ENCODE results near the gene ITPK1. TPM values are rescaled to one million over a fixed set of nuclear protein-coding genes. Genes with fewer than 3 reads are reported as not detected.

The ITPK1 gene
- total RNA-seq, 1 donor from 2014 or later = 43.0 TPM

DNA sequence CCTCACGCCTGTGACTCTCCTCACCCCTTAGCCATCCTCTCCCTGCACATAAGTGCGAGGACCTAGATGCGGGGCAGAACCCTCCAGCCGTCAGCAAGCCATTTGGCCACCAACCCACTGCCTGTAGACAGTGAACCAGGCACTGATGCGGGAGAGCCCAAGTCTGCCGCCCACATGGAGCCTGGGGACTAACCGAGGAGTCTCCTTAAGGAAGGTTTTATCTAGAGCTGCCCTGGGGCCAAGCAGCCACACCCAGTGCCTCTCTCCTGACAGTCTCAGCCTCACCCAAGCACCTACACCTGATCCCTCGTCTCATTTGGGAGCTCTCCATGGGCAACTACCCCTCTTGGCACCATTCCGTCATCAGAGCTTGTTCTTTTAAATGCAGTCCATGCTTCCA lies 120.1 kb downstream of the ITPK1 start:
- no peaks in the 10 kb centered on the region for H3K4me1 Mint-ChIP-seq
- TF ChIP-seq, protein P1, sequence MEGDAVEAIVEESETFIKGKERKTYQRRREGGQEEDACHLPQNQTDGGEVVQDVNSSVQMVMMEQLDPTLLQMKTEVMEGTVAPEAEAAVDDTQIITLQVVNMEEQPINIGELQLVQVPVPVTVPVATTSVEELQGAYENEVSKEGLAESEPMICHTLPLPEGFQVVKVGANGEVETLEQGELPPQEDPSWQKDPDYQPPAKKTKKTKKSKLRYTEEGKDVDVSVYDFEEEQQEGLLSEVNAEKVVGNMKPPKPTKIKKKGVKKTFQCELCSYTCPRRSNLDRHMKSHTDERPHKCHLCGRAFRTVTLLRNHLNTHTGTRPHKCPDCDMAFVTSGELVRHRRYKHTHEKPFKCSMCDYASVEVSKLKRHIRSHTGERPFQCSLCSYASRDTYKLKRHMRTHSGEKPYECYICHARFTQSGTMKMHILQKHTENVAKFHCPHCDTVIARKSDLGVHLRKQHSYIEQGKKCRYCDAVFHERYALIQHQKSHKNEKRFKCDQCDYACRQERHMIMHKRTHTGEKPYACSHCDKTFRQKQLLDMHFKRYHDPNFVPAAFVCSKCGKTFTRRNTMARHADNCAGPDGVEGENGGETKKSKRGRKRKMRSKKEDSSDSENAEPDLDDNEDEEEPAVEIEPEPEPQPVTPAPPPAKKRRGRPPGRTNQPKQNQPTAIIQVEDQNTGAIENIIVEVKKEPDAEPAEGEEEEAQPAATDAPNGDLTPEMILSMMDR (IDR thresholded peaks at IDR 0.05) = no peak
- H3K9me3 Mint-ChIP-seq = no peaks in the 10 kb centered on the region
- no peak for ATAC-seq (ENCODE audit: low read depth)
- intact Hi-C loops (cut with micrococcal nuclease) = no loop called here
- no peak overlapping the region for H3K27ac Mint-ChIP-seq
- H3K27me3 Mint-ChIP-seq = no peaks in the 10 kb centered on the region
- H3K36me3 Mint-ChIP-seq (ENCODE audit: low read depth) = peaks cover 44% of the 10 kb centered on the region
- no peak overlapping the region for H3K4me3 Mint-ChIP-seq
- DNase-seq = no peak
- CTCF ChIA-PET = no interaction called here
- POLR2A ChIA-PET = no interaction called here

- H3K4me1 Mint-ChIP-seq = no peaks in the 10 kb centered on the region
- TF ChIP-seq, protein P1 (IDR thresholded peaks at IDR 0.05) = no peak
- no peak overlapping the region for H3K27ac Mint-ChIP-seq
- ATAC-seq (ENCODE audit: low read depth) (no peak), DNase-seq (no peak)
- ChIA-PET CTCF (no interaction called here), POLR2A (no interaction called here)
- H3K9me3 Mint-ChIP-seq = no peaks in the 10 kb centered on the region
- H3K4me3 Mint-ChIP-seq = no peak overlapping the region
- intact Hi-C loops (cut with micrococcal nuclease) = no loop called here
- H3K36me3 Mint-ChIP-seq (ENCODE audit: low read depth) = peaks cover 42% of the 10 kb centered on the region
- H3K27me3 Mint-ChIP-seq = no peaks in the 10 kb centered on the region
Measured at GRCh38 chr14:92994942-92995341, 120.8 kb downstream of the ITPK1 start.

DNA sequence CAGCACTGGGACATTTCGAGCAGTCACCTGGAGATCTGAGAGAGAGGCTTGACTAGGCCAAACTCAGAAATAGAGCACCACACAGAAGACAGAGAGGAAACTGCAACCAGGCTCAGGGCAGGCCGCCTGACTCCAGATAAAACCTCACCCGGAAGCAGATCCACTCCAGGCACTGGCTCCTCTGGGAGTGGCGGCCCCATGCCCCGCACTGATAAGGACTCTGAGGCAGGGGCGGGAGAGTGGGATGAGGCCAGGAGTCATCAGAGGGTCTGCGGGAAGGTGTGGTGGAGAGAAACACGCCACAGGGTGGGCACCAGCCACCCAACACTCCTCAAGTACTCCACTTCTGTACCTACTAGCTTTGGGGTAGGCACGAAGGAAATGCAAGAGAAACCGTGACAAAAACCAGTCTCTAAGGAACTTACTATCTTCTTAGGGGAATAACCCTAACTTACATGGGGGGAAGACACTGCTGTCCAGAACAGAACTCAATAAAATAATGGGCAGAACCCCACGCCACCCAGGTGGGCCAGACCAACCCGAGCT lies 121.5 kb downstream of the ITPK1 start:
- Mint-ChIP-seq H3K27ac (no peak overlapping the region), H3K9me3 (no peaks in the 10 kb centered on the region), H3K27me3 (no peaks in the 10 kb centered on the region), H3K4me1 (no peaks in the 10 kb centered on the region), H3K36me3 (ENCODE audit: low read depth) (peaks cover 37% of the 10 kb centered on the region), H3K4me3 (no peak overlapping the region)
- ChIA-PET POLR2A (no interaction called here), CTCF (no interaction called here)
- DNase-seq (no peak), ATAC-seq (ENCODE audit: low read depth) (no peak)
- TF ChIP-seq, protein P1 (IDR thresholded peaks at IDR 0.05) = no peak
- intact Hi-C loops (cut with micrococcal nuclease) = no loop called here

DNA sequence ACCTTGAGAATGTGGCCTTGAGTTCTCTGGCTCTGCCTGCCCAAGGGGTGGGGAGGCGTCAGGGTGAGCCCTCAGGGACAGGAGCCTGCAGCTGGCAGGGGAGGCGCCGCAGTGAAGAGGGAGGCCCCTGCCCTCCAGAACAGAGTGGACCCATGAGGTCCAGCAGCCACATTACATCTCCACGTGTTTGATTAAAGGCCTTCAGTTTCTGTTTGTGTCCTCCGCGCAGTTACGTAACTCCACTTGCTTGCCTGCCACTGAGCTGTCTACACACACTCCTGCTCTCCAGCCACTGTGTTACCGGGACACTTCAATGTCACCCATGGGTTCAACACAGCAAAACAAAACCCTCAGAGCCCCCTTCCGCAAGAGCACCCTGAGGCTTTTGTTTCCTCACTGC lies 122.4 kb downstream of the ITPK1 start:
- ATAC-seq (ENCODE audit: low read depth) (no peak), DNase-seq (no peak)
- H3K27me3 Mint-ChIP-seq = no peaks in the 10 kb centered on the region
- no peak overlapping the region for H3K27ac Mint-ChIP-seq
- no peaks in the 10 kb centered on the region for H3K9me3 Mint-ChIP-seq
- H3K4me3 Mint-ChIP-seq = no peak overlapping the region
- TF ChIP-seq, protein P1 (IDR thresholded peaks at IDR 0.05) = no peak
- POLR2A ChIA-PET = no interaction called here
- H3K36me3 Mint-ChIP-seq (ENCODE audit: low read depth) = peaks cover 36% of the 10 kb centered on the region
- CTCF ChIA-PET = no interaction called here
- H3K4me1 Mint-ChIP-seq = no peaks in the 10 kb centered on the region
- intact Hi-C loops (cut with micrococcal nuclease) = no loop called here

DNA sequence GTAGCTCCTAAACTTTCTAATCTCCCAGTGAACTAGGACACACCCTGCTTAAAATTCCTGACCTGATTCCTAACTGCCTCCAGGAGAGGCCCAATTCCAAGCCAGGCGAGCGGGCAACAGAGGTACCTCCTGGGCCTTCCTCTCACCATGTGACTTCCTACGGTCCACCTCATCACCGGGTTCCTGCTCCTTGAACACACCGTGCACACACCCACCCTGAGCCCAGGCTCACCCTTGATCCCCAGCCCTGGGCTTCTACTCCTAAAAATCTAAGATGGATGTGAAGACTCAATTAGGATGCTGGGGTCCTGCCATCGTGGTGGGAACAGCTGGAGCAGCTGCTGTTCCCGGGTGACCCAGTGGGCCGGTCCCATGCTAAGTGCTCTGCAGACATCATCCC lies 124.2 kb downstream of the ITPK1 start:
- Mint-ChIP-seq H3K4me3 (no peak overlapping the region), H3K4me1 (no peaks in the 10 kb centered on the region), H3K27ac (no peak overlapping the region), H3K9me3 (no peaks in the 10 kb centered on the region), H3K36me3 (ENCODE audit: low read depth) (peaks cover 32% of the 10 kb centered on the region), H3K27me3 (no peaks in the 10 kb centered on the region)
- intact Hi-C loops (cut with micrococcal nuclease) = no loop called here
- CTCF ChIA-PET = no interaction called here
- POLR2A ChIA-PET = no interaction called here
- no peak for ATAC-seq (ENCODE audit: low read depth)
- DNase-seq = no peak
- TF ChIP-seq, protein P1 (IDR thresholded peaks at IDR 0.05) = no peak

Measured in activated B cell treated with CpG ODN at 0.5 μM for 24 hours (primary cell).